D721Med (cell line): ENCODE results near the gene ELK3.

Source experiments
- DNase-seq: peaks from one replicate; pipeline ENCODE4 v3.0.0; 2011; ENCODE audit warnings: low spot score; ENCODE audit not compliant: insufficient read length
- FAIRE-seq: peaks from 2 replicates; lab custom pipeline; 2011; peaks lifted over from hg19 to GRCh38; lab: Jason Lieb, UNC
- TF ChIP-seq, protein P1 (sequence below): IDR thresholded peaks from 2 replicates; pipeline ENCODE4 v1.5.1; 2012; ENCODE audit warnings: mild to moderate bottlenecking, control low read depth; ENCODE audit not compliant: insufficient read depth; ENCODE audit errors: missing control alignments

ELK3 gene

DNA sequence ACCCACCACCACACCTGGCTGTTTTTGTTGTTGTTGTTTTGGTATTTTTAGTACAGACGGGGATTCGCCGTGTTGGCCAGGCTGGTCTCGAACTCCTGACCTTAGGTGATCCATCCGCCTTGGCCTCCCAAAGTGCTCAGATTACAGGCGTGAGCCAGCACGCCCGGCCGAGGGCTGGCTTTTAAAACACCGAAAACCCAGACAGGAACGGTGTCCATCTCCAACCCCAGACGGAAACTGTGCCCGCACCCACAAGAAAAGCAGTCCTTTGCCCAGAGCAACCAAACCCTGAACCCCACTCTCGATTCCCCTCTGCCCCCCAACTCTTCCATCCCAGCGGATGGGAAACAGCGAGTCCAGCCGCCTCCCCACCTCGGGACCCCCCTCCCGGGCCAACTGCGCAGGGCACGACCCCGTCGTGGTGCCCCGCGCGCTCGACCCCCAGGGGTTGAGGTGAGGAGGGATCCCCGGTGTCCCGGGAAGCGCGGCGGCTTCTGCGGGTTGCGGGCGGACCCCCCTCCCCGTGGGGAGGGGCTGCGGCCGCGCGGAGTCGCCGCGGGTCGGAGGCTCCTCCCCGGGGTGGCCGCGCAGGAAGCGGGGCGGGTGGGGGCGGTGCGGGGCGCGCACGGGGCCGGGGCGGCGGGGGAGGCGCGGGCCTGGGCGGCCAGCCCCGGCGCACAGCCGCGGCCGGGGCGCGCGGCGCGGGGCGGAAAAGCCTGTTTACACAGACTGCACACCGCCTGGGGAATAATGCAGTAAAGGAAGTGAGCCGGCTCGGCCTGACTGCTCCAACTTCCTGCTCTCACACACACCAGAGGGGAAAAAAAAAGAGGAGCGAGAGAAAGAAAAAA lies at the start of gene ELK3:
TSS of gene ELK3 (plus strand) at position 651 of the 851 bp plus-strand sequence.
- TF ChIP-seq, protein P1, sequence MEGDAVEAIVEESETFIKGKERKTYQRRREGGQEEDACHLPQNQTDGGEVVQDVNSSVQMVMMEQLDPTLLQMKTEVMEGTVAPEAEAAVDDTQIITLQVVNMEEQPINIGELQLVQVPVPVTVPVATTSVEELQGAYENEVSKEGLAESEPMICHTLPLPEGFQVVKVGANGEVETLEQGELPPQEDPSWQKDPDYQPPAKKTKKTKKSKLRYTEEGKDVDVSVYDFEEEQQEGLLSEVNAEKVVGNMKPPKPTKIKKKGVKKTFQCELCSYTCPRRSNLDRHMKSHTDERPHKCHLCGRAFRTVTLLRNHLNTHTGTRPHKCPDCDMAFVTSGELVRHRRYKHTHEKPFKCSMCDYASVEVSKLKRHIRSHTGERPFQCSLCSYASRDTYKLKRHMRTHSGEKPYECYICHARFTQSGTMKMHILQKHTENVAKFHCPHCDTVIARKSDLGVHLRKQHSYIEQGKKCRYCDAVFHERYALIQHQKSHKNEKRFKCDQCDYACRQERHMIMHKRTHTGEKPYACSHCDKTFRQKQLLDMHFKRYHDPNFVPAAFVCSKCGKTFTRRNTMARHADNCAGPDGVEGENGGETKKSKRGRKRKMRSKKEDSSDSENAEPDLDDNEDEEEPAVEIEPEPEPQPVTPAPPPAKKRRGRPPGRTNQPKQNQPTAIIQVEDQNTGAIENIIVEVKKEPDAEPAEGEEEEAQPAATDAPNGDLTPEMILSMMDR: no peak
- DNase-seq: peak; percentile 43
- FAIRE-seq: no peak

DNA sequence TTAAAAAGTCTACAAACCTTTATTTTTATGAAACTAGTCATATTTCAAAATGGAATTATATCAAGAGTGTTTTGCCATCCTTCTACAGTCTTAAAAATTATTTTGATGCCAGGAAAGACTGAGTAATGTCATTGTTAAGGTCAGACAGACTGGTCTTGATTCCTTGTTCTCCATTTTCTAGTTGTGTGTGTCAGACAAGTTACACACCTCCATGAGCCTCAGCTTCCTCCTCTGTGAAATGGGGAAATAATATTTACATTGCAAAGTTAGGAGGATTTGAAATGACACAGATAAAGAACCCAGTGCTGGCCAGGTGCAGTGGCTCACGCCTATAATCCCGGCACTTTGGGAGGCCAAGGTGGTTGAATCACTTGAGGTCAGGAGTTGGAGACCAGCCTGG lies 47.4 kb upstream of the ELK3 start:
- DNase-seq (no peak), FAIRE-seq (no peak)
- TF ChIP-seq, protein P1: no peak

DNA sequence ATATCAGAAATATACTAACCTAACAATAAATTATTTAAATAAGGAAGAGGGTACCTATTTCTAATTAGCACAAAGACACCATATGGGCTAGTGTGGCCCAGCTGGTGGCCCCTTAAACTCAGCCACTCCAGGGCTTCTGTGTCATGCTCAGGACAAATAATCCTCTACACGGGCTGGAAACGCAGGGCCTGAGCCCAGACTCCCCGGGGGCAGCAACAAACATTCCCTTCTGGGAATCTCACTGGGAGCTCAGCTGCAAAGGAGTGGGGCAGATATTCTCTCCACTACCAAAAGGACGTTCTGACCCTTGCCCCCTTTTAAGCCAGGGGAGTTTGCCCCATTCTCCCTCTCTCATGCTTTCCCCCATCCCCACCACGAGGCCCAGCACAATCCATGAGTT lies 43.7 kb upstream of the ELK3 start:
- FAIRE-seq (no peak), DNase-seq (no peak)

DNA sequence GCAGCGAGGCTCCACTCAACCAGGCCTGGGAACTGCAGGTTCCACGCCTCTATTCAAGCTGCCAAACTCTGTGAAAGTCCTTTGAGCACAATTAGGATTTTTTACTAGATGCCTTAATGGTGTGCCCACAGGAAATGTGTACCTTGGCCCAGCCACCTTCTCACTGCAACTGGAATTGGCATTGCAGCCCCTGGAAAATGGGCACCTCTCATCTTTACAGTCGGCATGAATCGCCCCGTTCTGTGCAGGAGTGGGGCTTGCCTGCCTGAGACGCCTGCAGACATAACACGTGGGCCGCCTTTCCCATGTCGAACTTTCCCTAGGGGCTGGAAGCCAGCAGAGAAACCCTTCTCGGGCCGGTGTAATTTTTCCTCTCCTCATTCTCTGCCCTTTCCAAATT lies 42.0 kb upstream of the ELK3 start:
- TF ChIP-seq, protein P1: no peak
- no peak for DNase-seq
- no peak for FAIRE-seq

More for the DNA sequence above, 43.7 kb upstream of the ELK3 start:
- TF ChIP-seq, protein P1: no peak

DNA sequence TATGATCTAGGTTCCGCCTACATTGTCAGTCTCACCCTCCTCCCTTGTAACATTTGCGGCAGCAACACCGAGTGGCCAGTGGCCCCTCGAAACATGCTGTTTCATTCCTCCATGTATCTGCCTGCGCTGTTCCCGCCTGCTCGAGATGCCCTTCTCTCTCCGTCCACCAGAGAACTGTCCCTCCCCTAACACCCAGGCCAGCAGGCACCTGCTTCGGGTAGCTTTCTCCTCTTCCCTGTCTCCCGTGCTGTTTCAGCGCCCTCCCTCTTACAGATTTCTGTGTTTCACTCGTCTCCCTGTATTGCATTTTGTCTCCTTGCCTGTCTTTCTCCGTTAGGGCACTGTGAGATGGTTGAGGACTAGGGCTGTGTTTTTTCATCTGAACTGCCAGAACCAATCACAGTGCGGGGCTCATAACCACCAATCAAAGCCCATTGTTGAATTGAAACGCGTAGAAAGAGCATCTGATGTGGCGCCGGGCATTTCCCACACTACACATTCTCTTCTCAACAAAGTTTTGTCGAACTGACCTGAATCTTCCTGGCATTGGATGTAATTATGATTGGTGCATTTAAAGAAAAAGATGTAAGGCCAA lies 40.9 kb upstream of the ELK3 start:
- FAIRE-seq (no peak), DNase-seq (no peak)
- TF ChIP-seq, protein P1: no peak

DNA sequence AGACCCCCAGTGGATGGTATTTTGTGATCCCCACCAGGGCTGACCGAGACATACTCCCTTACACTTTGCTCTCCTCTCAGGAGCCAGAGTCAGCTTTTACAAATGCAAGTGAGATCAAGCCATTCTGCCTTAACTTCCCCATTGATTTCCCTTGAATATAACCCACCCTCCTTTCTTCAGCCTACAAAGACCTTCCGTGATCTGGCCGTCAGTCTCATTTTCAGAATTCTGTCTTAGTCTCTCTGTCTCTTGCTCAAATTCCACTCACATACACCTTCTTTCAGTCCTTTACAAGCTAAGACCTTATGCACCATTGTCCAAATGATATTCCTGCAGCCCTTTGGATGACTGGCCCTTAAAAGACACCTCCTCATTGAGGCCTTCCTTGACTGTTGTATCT lies 39.0 kb upstream of the ELK3 start:
- FAIRE-seq (no peak), DNase-seq (no peak)
- TF ChIP-seq, protein P1: no peak

DNA sequence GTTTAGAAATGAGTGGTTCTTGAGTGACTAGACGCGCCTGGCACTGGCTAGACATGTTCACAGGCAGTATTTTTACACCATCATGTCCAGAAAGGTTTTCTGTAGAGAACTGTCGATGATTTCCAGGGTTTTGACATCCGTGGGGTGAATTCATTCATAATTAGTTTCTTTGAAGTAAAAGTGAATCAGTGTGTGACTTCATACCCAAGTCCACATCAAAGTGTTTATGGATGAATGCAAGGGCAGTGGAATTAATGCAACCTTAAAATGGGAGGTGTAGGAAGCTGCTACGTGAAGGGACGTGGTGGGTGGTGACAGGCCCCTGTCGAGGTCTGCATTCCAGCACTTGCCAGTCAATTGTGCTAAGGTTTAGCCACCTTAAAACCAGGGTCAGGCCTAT lies 38.4 kb upstream of the ELK3 start:
- no peak for FAIRE-seq
- no peak for DNase-seq
- TF ChIP-seq, protein P1: no peak
